Measurements from ENCODE around the gene F2RL2.

The F2RL2 gene, protein sequence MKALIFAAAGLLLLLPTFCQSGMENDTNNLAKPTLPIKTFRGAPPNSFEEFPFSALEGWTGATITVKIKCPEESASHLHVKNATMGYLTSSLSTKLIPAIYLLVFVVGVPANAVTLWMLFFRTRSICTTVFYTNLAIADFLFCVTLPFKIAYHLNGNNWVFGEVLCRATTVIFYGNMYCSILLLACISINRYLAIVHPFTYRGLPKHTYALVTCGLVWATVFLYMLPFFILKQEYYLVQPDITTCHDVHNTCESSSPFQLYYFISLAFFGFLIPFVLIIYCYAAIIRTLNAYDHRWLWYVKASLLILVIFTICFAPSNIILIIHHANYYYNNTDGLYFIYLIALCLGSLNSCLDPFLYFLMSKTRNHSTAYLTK
- total RNA-seq, result 0 to 0.09 reads per million in 2 experiments

DNA sequence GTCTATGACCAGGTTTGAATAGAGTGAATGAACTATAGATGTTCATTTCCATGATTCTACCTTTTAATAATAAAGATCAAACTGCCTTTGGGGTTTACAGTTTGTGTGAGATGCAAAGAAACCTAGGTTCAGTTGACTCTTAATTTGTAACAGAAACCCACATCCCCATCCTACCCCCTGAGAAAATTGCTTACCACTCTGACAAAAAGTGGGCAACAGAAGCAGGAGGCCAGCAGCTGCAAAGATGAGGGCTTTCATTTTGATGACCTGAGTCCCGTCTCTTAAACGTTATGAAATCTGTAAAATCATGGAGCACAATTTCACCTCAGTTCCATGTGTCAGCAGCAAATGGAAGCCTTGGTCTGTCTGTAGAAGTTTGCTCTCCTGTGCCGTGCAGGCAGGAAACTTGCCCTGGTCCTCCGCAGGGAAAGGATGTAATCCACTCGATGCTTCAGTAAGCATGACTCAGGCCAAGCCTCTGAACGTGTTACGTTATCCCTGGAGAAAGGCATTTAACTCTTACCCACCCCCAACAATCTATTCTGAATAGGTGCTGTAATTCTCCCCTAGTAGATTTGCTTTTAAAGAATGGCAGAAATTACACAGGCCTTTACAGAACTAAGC, at the start of gene F2RL2:
F2RL2 (minus strand) TSS at position 431 of the 624 bp plus-strand sequence; CDS start at position 258, 173 bp downstream.
- no peak for DNase-seq (ENCODE audit: low read depth)

DNA sequence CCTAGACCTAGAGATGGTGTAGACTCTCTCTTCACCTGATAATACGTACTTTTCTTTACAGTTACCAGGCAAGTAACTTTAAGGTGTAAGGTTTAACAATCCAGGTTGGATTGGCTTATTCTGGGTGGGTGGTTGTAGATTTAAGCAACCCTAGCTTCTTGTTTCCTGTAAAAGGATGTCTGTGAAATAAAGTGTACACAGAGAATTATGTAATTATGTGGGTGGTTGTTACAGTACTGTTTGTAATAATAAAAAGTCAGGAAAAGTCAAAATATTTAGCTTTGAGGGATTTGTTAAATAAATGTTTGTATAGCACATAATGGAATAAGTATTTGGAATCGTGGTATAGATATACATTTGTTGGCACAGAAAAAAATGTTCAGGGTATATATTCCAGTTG, 49.0 kb upstream of the F2RL2 start:
- no peak for DNase-seq (ENCODE audit: low read depth)

DNA sequence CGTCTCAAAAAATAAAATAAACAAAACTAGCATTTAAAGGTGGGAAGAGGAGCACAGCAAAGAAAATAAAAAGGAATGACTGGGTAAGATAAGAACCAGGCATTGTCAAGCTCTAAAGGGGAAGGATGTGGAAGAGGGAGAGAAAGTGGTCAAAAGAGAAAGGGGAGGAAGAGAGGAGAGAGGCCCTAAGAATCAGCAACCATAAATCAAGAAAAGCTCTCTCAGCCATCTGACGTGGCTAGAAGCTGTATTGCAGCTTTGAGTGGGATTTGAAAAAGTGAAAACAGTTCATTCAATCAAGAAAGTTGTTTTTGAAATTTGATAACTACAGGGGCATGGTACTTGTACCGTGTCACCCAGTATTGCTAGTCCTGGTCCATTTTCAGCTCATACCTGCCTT, 47.3 kb upstream of the F2RL2 start:
- no peak for DNase-seq (ENCODE audit: low read depth)

DNA sequence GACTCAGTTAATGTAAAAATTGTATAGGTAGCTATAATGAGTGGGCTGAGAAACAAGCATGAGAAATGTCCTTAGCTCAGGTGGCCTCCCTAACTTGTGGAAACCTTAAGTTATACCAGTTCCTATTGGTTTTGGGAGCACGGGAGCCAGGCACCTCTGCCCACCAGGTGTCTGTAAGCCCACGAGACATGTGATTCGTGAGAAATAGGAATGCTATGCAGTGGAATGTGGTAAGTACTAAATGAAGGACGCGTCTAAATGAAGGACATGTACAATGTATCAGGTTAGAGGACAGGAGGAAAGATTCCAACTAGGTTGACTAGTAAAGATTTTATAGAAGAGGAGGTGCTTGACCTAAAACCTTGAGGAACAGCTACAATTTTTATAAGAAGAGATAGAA, 46.0 kb upstream of the F2RL2 start:
- no peak for DNase-seq (ENCODE audit: low read depth)

DNA sequence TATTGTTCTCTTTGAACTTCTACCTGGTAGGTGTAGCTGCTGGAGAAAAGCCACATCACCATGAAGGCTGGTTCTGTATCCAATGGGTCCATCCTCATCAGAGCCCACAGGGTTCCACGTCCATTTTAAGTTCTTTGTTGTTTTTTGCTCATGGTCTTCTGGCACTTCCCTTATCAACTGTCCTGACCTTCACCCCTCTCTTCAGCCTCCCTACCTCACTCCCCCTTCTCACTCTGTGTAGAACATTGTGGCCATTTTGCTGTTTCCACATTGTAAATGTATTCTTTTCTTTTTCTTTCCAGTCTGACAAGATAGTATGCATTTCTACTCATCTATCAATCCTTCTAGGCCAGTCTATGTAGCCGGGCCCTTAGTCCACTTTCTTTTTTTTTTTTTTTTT, 44.3 kb upstream of the F2RL2 start:
- no peak for DNase-seq (ENCODE audit: low read depth)

DNA sequence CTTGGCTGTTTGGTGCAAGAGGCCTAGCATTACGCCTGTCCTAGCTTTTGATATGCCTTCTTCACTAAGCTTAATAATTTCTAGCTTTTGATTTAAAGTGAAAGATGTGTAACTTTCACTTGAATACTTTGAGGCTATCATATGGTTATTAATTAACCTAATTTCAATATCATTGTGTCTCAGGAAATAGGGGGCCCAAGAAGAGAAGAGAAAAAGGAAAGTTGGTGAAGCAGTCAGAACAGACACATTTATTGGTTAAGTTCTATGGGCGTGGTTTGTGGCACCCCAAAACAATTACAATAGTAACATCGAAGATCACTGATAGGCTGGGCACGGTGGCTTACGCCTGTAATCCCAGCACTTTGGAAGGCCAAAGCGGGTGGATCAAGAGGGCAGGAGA, 40.9 kb upstream of the F2RL2 start:
- no peak for DNase-seq (ENCODE audit: low read depth)

DNA sequence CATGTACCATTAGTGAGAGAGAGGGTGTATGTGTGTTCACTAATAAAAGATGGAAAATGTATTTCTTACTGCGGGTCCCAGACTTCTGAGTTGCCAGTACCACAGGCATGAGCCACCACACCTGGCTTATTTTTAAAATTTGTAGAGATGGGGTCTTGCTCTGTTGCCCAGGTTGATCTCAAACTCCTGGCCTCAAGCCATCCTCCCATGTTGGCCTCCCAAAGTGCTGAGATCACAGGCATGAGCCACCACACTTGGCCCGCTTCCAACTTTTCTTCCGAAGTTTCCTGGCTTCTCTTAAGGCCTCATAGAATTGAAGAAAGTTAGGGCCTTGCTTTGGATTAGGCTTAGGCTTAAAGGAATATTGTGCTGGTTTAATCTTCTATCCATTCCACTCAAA, 40.4 kb upstream of the F2RL2 start:
- no peak for DNase-seq (ENCODE audit: low read depth)

DNA sequence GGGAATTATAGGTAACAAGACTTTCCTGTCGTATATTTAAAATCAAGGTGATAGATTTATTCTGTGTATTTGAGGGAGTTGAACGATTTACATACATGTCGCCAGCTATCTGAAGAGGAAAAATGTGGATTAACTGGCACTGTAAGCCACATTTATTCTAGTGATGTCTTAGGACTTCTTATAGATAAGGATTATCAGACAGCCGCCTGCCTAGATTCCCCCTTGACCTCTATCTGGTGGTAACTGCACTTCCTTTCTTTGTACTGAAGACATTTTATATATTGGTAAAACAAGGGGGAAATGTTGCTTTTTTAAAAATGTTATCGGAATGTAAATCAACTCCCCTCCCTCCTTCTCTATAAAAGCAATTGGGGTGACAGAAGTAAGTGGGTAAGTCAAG, 39.3 kb upstream of the F2RL2 start:
- no peak for DNase-seq (ENCODE audit: low read depth)

DNA sequence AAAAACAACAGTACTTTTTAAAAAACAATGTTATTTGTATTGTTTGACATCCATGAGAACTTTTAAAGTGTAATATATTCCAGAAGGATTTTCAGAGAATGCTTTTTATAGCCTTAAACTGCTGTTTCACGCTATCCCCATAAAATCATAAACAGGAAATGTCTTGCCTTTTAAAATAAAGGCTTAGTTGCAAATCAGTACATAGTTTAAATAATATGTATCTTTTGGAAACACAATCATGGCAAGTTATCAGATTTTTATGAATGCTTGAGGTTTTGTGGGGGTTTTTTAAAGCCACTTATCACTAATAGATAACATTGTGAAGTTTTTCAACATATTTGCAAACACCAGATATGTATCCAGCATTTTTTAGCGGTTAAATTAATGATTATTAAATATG, 37.2 kb upstream of the F2RL2 start:
- no peak for DNase-seq (ENCODE audit: low read depth)

DNA sequence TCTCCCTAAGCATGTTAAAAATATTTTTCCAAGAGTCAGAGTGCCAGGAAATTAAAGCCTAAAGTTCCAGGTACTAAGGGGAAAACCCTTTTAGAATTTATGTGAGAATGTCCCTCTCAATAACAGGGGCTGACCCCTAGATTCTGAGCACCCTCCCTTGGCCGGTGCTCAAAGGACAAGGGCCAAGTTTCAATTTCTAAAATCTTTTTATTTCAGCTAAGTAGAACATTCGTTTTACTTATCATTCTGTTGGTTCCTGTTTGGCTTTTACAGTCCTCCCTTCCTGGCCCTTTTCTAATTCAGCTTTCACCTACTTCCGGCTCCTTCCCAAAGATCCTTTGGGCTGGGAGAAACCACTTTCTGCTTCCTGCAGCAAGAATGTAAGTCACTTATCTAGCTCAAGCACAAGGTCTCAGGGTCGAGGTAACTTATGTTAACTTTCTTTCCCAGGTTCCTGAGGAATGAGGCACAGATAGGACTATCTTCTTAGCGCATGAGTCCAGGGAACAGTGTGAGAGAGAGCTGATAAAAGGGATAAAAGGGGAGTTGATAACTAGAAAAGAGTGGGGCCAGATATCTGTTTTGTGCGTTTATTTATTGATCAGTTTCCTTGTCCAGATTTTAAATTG, 34.6 kb upstream of the F2RL2 start:
- DNase-seq (ENCODE audit: low read depth), result no peak

DNA sequence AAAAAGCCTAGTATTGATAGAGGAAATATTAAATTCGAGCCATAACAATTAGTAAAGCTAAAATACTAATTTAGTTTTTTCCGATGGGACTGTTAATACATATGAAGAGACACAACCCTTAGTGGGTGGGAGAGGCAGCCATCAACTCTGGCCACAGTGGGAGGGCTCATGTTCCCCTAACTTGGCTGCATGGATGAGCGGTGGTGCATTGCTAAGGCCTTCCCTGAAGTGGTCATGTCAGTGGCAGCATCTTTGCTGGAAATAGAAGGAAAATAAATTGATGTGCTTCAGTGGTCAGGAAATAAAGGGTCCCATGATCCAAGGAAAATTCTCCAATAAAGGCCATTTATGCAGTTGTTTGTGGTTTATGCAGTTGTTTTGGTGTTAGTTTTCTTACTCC, 33.9 kb upstream of the F2RL2 start:
- no peak for DNase-seq (ENCODE audit: low read depth)

DNA sequence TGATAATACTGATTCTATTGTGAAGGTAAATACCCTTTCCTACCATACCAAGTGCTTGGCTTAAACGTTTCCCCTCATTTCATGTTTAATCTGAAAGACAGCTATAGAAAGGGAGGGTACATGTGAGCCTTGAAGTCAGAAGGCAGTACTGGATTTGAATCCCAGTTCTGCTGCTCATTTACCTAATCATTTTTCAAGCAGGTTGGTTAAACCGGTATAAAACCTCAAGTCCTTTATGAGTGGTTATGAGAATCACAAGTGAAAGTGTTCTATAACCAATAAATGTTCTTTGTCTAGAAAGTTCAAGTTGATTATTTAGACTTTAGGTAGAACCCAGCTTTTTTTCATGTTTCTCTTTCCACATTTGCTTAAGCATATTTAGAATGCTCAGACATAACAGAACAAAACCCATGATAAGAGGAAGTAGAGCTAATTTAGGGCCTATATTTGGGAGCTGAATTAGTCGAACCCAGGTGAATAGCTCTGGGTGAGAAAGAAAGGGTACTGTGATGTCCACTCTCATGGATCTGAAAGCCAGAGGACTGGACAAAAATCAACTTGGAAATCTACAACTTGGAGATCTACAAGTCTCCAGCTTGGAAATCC, 29.7 kb upstream of the F2RL2 start:
- DNase-seq (ENCODE audit: low read depth), result no peak

DNA sequence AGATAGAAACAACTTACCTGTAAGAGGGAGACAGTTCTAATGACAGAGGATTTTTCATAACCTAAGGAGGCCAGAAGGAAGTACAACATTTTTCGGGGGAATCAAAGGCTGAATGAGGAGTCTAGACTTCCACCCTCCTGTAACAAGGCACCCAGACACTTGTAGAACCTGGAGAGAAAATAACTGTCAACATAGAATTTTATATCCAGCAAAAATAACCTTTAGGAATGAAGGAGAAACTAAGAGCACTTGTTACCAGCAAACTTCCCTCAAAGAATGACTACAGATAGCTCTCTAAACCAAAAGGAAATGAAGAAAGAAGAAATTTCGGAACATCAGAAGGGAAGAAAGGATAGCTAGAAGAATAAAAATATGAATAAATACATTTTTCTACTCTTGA, 25.9 kb upstream of the F2RL2 start:
- no peak for DNase-seq (ENCODE audit: low read depth)

DNA sequence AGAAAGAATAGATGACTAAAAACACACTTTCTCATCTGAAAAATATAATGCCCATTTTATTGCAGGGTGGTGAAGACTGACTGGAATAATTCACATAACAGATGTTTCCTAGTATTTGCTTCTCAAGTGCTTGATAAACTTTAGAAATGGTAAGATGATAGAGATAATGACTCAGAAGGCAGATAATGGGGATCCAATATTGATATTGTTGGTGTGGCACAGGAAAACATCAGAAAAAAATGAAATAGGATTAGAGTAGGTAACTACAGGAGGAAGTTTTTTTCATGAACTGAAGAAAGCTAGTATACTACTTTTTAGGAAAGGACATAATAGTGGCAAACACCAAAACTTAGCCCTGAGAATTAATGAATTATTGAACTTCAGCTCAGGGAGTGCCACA, 20.2 kb upstream of the F2RL2 start:
- DNase-seq (ENCODE audit: low read depth), result no peak

DNA sequence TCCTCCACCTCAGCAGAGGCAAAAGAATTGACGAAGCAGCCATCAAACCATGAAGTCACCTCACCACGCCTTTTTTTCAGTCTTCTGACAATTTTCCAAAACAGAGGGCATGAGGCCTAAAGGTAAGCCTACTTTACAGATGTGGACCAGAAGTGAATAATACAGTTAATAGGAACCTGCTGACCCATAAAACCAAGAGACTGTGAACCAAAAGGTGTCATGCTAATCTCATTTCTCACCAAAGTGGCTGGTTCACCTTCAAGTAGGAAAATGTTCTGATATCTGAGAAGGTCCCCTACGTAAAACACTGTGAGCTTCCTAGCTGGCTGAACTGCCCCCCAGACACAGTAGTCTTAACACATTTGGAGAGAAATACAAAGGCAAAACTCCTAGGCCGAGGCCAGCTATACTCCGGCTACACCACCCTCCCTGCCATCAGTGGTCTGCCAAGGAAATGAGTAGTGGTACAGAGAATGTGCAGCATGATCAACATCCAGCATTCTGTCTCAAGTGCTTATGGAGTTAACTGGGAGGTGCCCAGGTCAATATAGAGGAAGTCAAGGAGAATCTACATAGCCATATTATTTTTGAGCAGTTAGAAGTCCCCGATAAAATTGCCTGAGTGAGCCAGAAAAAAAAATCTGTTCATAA, 19.3 kb upstream of the F2RL2 start:
- no peak for DNase-seq (ENCODE audit: low read depth)

DNA sequence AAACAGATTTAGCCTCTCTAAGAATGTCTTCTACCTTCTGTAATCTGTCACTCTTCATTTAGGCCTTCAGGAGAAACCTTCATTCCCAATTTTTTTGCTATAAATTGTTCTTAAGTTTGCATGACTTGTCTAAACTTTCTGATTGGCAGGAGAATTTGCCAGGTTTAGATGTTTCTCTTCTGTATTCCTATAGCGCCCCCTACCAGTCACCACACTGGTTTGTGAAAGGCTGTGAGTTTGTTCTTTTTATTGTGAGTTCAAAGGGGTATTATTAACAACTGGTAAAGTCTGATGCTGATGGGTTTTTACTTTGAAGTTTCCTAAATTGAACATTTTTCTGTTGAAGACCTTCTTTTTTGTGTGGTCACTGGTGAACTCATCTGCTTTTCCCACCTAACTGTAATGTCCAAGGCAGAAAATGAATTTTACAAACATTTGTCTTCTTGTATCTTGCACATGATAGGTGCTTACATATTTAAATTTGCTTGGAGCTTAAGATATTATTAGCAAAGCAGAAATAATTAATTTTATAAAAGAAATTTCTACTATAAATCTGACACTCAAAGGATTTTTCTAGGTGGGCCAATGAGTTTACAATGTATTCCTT, 18.4 kb upstream of the F2RL2 start:
- DNase-seq (ENCODE audit: low read depth), result peak; percentile 27

DNA sequence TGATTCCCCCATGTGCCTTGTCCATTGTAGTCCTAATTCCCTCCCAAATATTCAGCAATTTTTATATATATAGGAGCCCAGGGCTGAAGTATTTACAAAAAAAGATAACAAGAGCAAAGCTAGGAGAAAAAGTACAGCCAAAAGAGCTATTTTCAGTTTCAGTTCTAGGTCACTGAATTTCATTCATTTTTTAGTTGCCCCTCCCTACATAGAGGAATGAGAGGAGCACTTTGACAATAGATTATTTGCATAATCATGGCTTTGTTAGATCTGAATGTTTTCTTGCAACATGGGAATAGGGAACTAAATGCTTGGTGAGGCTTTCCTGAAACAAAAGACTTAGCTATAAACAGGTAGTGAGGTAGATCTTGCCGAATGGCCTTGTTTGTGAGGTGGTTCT, 15.3 kb upstream of the F2RL2 start:
- DNase-seq (ENCODE audit: low read depth), result no peak

DNA sequence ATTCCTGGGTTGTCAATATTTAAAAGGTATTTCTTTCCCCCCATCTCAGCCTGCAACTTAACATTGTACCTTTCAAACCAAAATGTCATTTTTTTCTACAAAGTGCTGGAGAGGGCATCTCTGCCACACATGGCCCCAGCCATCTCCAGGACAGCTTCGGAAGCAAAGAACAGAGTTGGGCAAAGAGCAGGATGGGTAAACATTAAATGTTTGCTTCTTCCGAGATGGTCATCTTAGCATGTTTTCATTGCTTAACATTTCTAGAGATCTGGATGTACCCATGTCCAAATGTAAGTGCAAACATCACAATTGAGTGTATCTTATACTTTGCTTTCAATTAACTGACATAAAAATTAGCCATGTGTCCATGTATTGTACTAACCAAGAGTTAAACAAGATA, 14.3 kb upstream of the F2RL2 start:
- DNase-seq (ENCODE audit: low read depth), result no peak

DNA sequence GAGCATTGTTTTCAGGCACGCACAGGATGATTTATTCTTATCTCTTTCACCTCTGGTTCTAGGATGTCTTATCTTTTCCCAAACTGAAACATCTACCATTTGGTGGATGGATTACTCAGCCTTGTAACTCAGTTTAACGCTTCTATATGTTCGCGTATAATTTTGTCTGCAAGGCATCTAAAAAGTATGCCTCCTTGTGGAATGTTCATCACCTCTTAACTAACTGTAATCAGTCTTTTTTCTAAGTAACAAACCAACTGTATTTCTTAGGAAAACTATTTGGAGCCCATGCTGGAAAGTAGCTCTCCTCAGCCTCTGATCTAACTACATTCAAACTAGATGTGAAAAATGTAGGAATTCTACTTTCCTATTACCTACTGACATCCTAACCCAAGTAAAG, 11.5 kb upstream of the F2RL2 start:
- DNase-seq (ENCODE audit: low read depth), result no peak

DNA sequence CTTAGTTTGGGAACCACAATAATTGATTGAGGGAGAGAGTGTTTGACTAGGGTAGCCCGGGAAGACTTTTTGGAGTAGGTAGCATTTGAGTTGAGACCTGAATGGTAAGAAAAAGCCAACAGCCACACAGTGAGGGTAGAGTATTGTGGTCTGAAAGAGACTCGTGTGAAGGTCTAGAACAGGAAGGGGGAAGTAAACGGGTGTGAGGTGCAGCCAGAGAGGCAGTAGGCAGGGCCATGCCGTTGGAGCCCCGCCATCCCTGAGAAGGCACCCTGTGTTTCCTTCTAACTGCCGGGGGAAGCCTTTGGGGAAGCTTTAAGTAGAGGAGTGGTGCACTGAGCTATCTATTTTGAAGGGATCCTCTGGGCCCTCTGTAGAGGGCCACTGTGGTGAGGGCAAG, 3.5 kb upstream of the F2RL2 start:
- DNase-seq (ENCODE audit: low read depth), result no peak

DNA sequence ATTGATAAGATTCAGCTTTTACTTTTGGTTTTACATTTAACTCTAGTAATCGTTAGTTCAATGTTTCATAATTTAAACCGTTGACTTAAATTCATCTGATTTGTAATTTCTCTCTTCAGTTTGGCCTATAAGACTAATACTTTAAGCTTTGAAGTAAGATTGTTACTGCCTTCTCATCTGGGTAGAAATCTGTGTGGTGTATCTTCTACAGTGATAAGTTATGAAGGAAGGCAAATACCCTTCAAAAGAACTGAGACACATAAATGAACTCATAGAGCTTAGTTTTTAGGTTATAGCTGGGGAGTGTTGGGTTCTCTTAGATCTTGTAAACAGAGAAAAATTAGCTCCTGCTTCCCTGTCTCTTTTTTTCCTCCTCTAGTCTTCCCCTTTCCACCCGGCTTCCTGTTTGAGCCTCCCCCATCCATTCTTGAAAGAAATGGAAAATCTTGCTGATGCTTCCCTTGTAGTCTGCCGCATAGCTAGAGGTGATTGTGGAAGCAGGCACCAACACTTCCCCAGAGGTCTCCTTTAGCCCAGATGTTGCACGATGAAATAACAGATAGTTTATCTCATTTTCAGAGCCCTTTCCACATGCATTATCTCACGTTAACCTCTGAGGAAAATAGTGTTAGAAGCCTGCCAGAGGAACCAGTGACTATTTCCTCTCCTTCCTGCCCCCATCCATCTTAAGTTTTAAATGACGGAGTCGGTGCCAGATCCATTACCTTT, 2.0 kb upstream of the F2RL2 start:
- no peak for DNase-seq (ENCODE audit: low read depth)
